ENCODE data around the gene FRMD3.

DNA sequence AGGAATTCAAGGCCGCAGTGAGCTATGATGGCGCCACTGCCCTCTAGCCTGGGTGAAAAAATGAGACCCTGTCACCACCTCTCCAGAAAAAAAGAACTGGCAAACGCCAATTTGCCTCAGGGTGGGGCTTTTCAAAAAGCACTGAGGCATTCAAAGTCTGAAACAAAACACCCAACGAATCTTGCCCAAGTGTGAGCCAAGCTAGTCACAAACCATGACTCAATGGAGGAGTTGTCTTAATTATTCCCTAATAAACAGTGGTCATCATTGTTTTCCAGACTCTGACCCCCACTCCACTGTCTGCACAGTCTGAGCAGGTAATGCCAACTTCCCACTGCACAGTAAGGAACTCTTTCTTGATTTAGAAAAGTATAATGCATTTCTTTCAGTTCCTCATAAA lies 16.8 kb downstream of the FRMD3 start:
- TF ChIP-seq, protein P1, sequence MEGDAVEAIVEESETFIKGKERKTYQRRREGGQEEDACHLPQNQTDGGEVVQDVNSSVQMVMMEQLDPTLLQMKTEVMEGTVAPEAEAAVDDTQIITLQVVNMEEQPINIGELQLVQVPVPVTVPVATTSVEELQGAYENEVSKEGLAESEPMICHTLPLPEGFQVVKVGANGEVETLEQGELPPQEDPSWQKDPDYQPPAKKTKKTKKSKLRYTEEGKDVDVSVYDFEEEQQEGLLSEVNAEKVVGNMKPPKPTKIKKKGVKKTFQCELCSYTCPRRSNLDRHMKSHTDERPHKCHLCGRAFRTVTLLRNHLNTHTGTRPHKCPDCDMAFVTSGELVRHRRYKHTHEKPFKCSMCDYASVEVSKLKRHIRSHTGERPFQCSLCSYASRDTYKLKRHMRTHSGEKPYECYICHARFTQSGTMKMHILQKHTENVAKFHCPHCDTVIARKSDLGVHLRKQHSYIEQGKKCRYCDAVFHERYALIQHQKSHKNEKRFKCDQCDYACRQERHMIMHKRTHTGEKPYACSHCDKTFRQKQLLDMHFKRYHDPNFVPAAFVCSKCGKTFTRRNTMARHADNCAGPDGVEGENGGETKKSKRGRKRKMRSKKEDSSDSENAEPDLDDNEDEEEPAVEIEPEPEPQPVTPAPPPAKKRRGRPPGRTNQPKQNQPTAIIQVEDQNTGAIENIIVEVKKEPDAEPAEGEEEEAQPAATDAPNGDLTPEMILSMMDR (IDR thresholded peaks at IDR 0.05) = no peak
- no peak for TF ChIP-seq POLR2A (IDR thresholded peaks at IDR 0.05)
